GM12878 (cell line): ENCODE data around the gene FBXO3. TPM values are rescaled to one million over a fixed set of nuclear protein-coding genes. Genes with fewer than 3 reads are reported as not detected.

Experiments used
- ATAC-seq: fragments of 200-7000 bp; cut with Tn5 transposase; 3 replicates; pipeline ENCODE4 v1.9.1; 2020; ENCODE audit warnings: mild to moderate bottlenecking, moderate library complexity
- BruUV-seq: library from RNA; stranded (reverse); fragments of 400-500 nt; replicated peaks from 2 replicates; lab custom pipeline; 2021; lab: Mats Ljungman, UMichigan
- CTCF ChIA-PET: fragments of 300-600 bp; sonication (Branson Sonifier 250); formaldehyde crosslinking; extraction: SDS; loops from one replicate; lab custom pipeline; 2021; ENCODE audit warnings: inconsistent platforms; lab: Yijun Ruan, JAX
- POLR2A ChIA-PET: fragments of 350-600 bp; formaldehyde crosslinking; extraction: SDS; loops from one replicate; lab custom pipeline; 2021; ENCODE audit warnings: inconsistent platforms; lab: Charles Lee
- RAD21 ChIA-PET: fragments of 300-600 bp; sonication (Branson Sonifier 250); formaldehyde crosslinking; loops from one replicate; lab custom pipeline; 2023; ENCODE audit warnings: antibody characterized with exemption; ENCODE audit not compliant: unreplicated experiment; lab: Charles Lee
- SMC1A ChIA-PET: fragments of 300-600 bp; sonication (Branson Sonifier 250); formaldehyde crosslinking; loops from one replicate; lab custom pipeline; 2023; ENCODE audit not compliant: unreplicated experiment, uncharacterized antibody; lab: Charles Lee
- DNase-seq: peaks from one replicate; pipeline ENCODE4 v3.0.0-alpha.2; 2011; ENCODE audit warnings: low read depth, low spot score
- FAIRE-seq: peaks from 3 replicates; lab custom pipeline; 2011; peaks lifted over from hg19 to GRCh38; lab: Jason Lieb, UNC
- H2AFZ ChIP-seq: 2 replicates; pipeline ENCODE4 v1.6.0; 2011; ENCODE audit warnings: low read depth, low read length, control low read depth; ENCODE audit not compliant: control insufficient read depth
- H3K27ac ChIP-seq: 2 replicates; pipeline ENCODE4 v1.5.1; 2011; ENCODE audit warnings: control low read depth; ENCODE audit not compliant: control insufficient read depth, insufficient read depth
- H3K27me3 ChIP-seq, 2 experiments: replicated peaks in 1 of 2; 2 replicates each; pipeline versions ENCODE4 v1.6.0 to v1.6.1; 2011; ENCODE audit warnings: low read length in 1 of 2; ENCODE audit not compliant: control insufficient read depth in 2 of 2, insufficient read depth in 2 of 2
- H3K36me3 ChIP-seq, 2 experiments: 2 replicates each; pipeline ENCODE4 v1.5.1; 2011; ENCODE audit warnings: low read length in 1 of 2; ENCODE audit not compliant: control insufficient read depth in 2 of 2, insufficient read depth in 2 of 2
- H3K4me1 ChIP-seq: 2 replicates; pipeline ENCODE4 v1.6.1; 2011; ENCODE audit warnings: mild to moderate bottlenecking, low read length, moderate library complexity, mixed read lengths; ENCODE audit not compliant: control insufficient read depth, insufficient read depth
- H3K4me2 ChIP-seq: 2 replicates; pipeline ENCODE4 v1.6.0; 2011; ENCODE audit warnings: control low read depth; ENCODE audit not compliant: control insufficient read depth, insufficient read depth
- H3K4me3 ChIP-seq: fragments of 200-600 bp; sonication (generic); 2 replicates; pipeline ENCODE4 v1.5.1; 2016
- H3K79me2 ChIP-seq: 2 replicates; pipeline ENCODE4 v1.6.0; 2011; ENCODE audit warnings: low read length; ENCODE audit not compliant: control insufficient read depth, insufficient read depth
- H3K9ac ChIP-seq: 2 replicates; pipeline ENCODE4 v1.8.0; 2011; ENCODE audit warnings: low read length, control low read depth, mixed read lengths; ENCODE audit not compliant: control insufficient read depth, insufficient read depth
- H3K9me3 ChIP-seq: replicated peaks from 3 replicates; pipeline ENCODE4 v1.5.1; 2011; ENCODE audit warnings: mild to moderate bottlenecking, low read length; ENCODE audit not compliant: control insufficient read depth, insufficient read depth
- H4K20me1 ChIP-seq: 2 replicates; pipeline ENCODE4 v1.6.0; 2011; ENCODE audit not compliant: control insufficient read depth, insufficient read depth
- ATF3 ChIP-seq: IDR thresholded peaks from 2 replicates; pipeline ENCODE4 v1.6.1; 2011; ENCODE audit warnings: low read depth, mild to moderate bottlenecking, low read length, moderate library complexity, borderline replicate concordance; ENCODE audit errors: extremely low read depth
- BACH1 ChIP-seq: fragments of 450-650 bp; IDR thresholded peaks from 2 replicates; pipeline ENCODE4 v1.6.1; 2017; ENCODE audit warnings: mild to moderate bottlenecking, borderline replicate concordance
- CBFB ChIP-seq: IDR thresholded peaks from 2 replicates; pipeline ENCODE4 v1.6.1; 2016; ENCODE audit warnings: antibody characterized with exemption, low read depth
- CBX5 ChIP-seq: sonication (generic); IDR thresholded peaks from 2 replicates; pipeline ENCODE4 v1.6.1; 2016; ENCODE audit warnings: low read depth, moderate library complexity, mild to moderate bottlenecking, inconsistent platforms
- CREM ChIP-seq: IDR thresholded peaks from 2 replicates; pipeline ENCODE4 v1.6.1; 2014; ENCODE audit warnings: antibody characterized with exemption, low read depth
- E4F1 ChIP-seq: fragments of 450-650 bp; IDR thresholded peaks from 2 replicates; pipeline ENCODE4 v1.6.1; 2018; ENCODE audit warnings: borderline replicate concordance, mild to moderate bottlenecking; ENCODE audit not compliant: partially characterized antibody
- EP300 ChIP-seq, 2 experiments: fragments of 150-350 bp in 1 of 2; IDR thresholded peaks; 2 replicates each; pipeline ENCODE4 v1.6.1; 2011 to 2012; ENCODE audit warnings: low read depth in 2 of 2, low read length in 2 of 2, borderline replicate concordance in 1 of 2, improper control_type of control experiment in 1 of 2, inconsistent platforms in 1 of 2; ENCODE audit not compliant: control insufficient read depth in 1 of 2
- IKZF1 ChIP-seq: fragments of 450-650 bp; conservative IDR thresholded peaks from 2 replicates; pipeline ENCODE4 v1.6.1; 2017; ENCODE audit warnings: antibody characterized with exemption, mild to moderate bottlenecking
- IRF3 ChIP-seq: fragments of 450-650 bp; IDR thresholded peaks from 2 replicates; pipeline ENCODE4 v1.6.1; 2014; ENCODE audit warnings: mild to moderate bottlenecking
- MTA2 ChIP-seq: fragments of 450-650 bp; IDR thresholded peaks from 2 replicates; pipeline ENCODE4 v1.6.1; 2016; ENCODE audit warnings: low read depth, mild to moderate bottlenecking, moderate library complexity
- MYC ChIP-seq: IDR thresholded peaks from 2 replicates; pipeline ENCODE4 v1.6.1; 2011; ENCODE audit warnings: mild to moderate bottlenecking, low read length, moderate library complexity, inconsistent platforms; ENCODE audit not compliant: insufficient read depth, insufficient replicate concordance, insufficient read length, severe bottlenecking
- NFIC ChIP-seq: IDR thresholded peaks from 2 replicates; pipeline ENCODE4 v1.6.1; 2012; ENCODE audit warnings: low read depth, mild to moderate bottlenecking, inconsistent platforms, low read length, moderate library complexity
- NFYB ChIP-seq: IDR thresholded peaks from 2 replicates; pipeline ENCODE4 v1.6.1; 2011; ENCODE audit warnings: low read depth, mild to moderate bottlenecking, low read length, improper control_type of control experiment, moderate library complexity; ENCODE audit not compliant: insufficient read depth
- NRF1 ChIP-seq: conservative IDR thresholded peaks from 2 replicates; pipeline ENCODE4 v1.6.1; 2011; ENCODE audit warnings: mild to moderate bottlenecking, low read depth, low read length, improper control_type of control experiment
- PBX3 ChIP-seq: IDR thresholded peaks from 2 replicates; pipeline ENCODE4 v1.6.1; 2011; ENCODE audit warnings: mild to moderate bottlenecking, low read depth, low read length, moderate library complexity; ENCODE audit not compliant: insufficient replicate concordance
- ZNF207 ChIP-seq: fragments of 450-650 bp; IDR thresholded peaks from 2 replicates; pipeline ENCODE4 v1.6.1; 2014; ENCODE audit warnings: antibody characterized with exemption, mild to moderate bottlenecking, borderline replicate concordance
- ZNF24 ChIP-seq: fragments of 450-650 bp; IDR thresholded peaks from 2 replicates; pipeline ENCODE4 v1.6.1; 2017; ENCODE audit warnings: antibody characterized with exemption, mild to moderate bottlenecking
- ZNF384 ChIP-seq: IDR thresholded peaks from 2 replicates; pipeline ENCODE4 v1.6.1; 2012; ENCODE audit warnings: low read depth, mild to moderate bottlenecking, low read length, improper control_type of control experiment, borderline replicate concordance
- WGBS: methylation state at CpG from one replicate; pipeline ENCODE4 v1.1.6; 2016; ENCODE audit warnings: low lambda C conversion rate; ENCODE audit not compliant: insufficient replicate concordance, insufficient coverage; ENCODE audit errors: missing lambda C conversion rate; 5-methylcytosine and 5-hydroxymethylcytosine counted together
- in situ Hi-C: fragments of 300-500 bp; cut with MboI; formaldehyde crosslinking; loops from 9 replicates; pipeline ENCODE4 v1.14.3; 2018; ENCODE audit warnings: mixed read lengths
- intact Hi-C: fragments of 100-400 bp; cut with micrococcal nuclease; formaldehyde crosslinking; loops from one replicate; pipeline ENCODE4 v1.14.2; 2022; ENCODE audit not compliant: unreplicated experiment
- polyA plus RNA-seq, 11 experiments: library from polyadenylated mRNA; depleted of rRNA in 4 of 11; unstranded in 6 of 11; stranded (reverse) in 5 of 11; fragments of >200 nt; fragmentation: Nextera tagmentation in 4 of 11; fragmentation: Illumina TruSeq in 1 of 11; extraction: Ambion mirVana in 4 of 11; extraction: Trizol in 1 of 11; gene quantifications; 1 replicate in 1 of 11; 2 replicates in 10 of 11; pipeline versions ENCODE4 v1.2.1 to v1.2.3, GENCODE V29; 2011 to 2016; ENCODE audit warnings: inconsistent platforms in 2 of 11, missing spikeins in 2 of 11, low read depth in 1 of 11
- total RNA-seq, 4 experiments: library from RNA; depleted of rRNA in 3 of 4; stranded (reverse); fragments of >200 nt in 3 of 4; fragmentation: Illumina TruSeq in 1 of 4; extraction: Trizol in 1 of 4; gene quantifications; 2 replicates each; pipeline versions ENCODE4 v1.2.1 to v1.2.3, GENCODE V29; 2013 to 2021

FBXO3 gene
- total and polyA plus RNA-seq, 10 of the 15 experiments (the other 5 are each of a cell fraction or from before 2014, with no cell fraction given), result 8.9 to 33.4 (median 13.8) TPM

- H3K36me3 ChIP-seq, result peaks cover 13 to 48% of the 10 kb centered on the region in 2 experiments
- no peak overlapping the region for H3K9ac ChIP-seq
- H3K79me2 ChIP-seq, result no peaks in the 10 kb centered on the region
- peaks cover 2% of the 10 kb centered on the region; the same call in 1 of the 2 replicates for H4K20me1 ChIP-seq
- H3K9me3 ChIP-seq, result no peaks in the 10 kb centered on the region
- no peak overlapping the region for H2AFZ ChIP-seq
- TF ChIP-seq CBX5 (no peak), ATF3 (no peak), CREM (no peak), CBFB (no peak), E4F1 (no peak), BACH1 (no peak), NFYB (no peak), MTA2 (no peak), EP300 (IDR thresholded peaks at IDR 0.05; ENCODE audit: borderline replicate concordance in 1 of 2, control insufficient read depth in 1 of 2, low read depth in 2 of 2, low read length in 2 of 2) (no peak), PBX3 (no peak), IKZF1 (no peak), IRF3 (no peak), NRF1 (no peak), ZNF207 (no peak), MYC (no peak), NFIC (no peak), ZNF384 (no peak), ZNF24 (no peak)
- TF ChIP-seq, all 136 proteins: peak for 0
- ChIA-PET POLR2A (no interaction called here), CTCF (interaction anchor here (9.4 kb wide), 1 partner anchor 31 kb away, joined by 276 read pairs; no protein-coding TSS in a partner anchor), SMC1A (interaction anchor here (0.6 to 10.8 kb wide), 2 partner anchors 29 to 74 kb away, joined by 4 to 153 read pairs; no protein-coding TSS in a partner anchor), RAD21 (no interaction called here)
- ATAC-seq (no peak), DNase-seq (no peak), FAIRE-seq (no peak)
- Histone ChIP-seq H3K27me3 (no peaks in the 10 kb centered on the region), H3K4me2 (no peak overlapping the region), H3K27ac (no peak overlapping the region), H3K4me3 (no peak overlapping the region), H3K4me1 (no peaks in the 10 kb centered on the region)
- 82% methylated on average over 3 of the region's 3 CpGs for WGBS
- intact Hi-C loops, result no loop called here
- in situ Hi-C loops, result no loop called here
- no TSS peak for BruUV-seq
These were observed 61.9 kb downstream of the FBXO3 start for GRCh38 chr11:33712436-33712835.
